GM23338 (cell line): Measurements from ENCODE around the gene GGT6. TPM values are rescaled to one million over a fixed set of nuclear protein-coding genes. Genes with fewer than 3 reads are reported as not detected.

Source experiments
- ATAC-seq: fragments of 200-7000 bp; cut with Tn5 transposase; 3 replicates; pipeline ENCODE4 v1.9.1; 2020
- DNase-seq: peaks from one replicate; pipeline ENCODE4 v3.0.0-alpha.2; 2015; ENCODE audit warnings: low spot score
- H2AFZ ChIP-seq: fragments of 200-600 bp; sonication (generic); 2 replicates; pipeline ENCODE4 v1.8.0; 2016; ENCODE audit warnings: antibody characterized with exemption, mild to moderate bottlenecking, moderate library complexity
- H3F3A ChIP-seq: fragments of 200-600 bp; sonication (generic); replicated peaks from 2 replicates; pipeline ENCODE4 v1.8.0; 2017; ENCODE audit warnings: antibody characterized with exemption, mixed run types, low read depth
- H3K27ac ChIP-seq: fragments of 200-600 bp; sonication (generic); 2 replicates; pipeline ENCODE4 v1.6.1; 2016; ENCODE audit warnings: low read depth
- H3K27me3 ChIP-seq: fragments of 200-600 bp; sonication (generic); 2 replicates; pipeline ENCODE4 v1.8.0; 2016; ENCODE audit warnings: mild to moderate bottlenecking, mixed run types, moderate library complexity; ENCODE audit not compliant: insufficient read depth
- H3K36me3 ChIP-seq: fragments of 200-600 bp; sonication (generic); 2 replicates; pipeline ENCODE4 v1.8.0; 2016; ENCODE audit warnings: mild to moderate bottlenecking; ENCODE audit not compliant: insufficient read depth
- H3K4me1 ChIP-seq: fragments of 200-600 bp; sonication (generic); 2 replicates; pipeline ENCODE4 v1.8.0; 2016; ENCODE audit warnings: mild to moderate bottlenecking, moderate library complexity; ENCODE audit not compliant: insufficient read depth
- H3K4me2 ChIP-seq: fragments of 200-600 bp; sonication (generic); 2 replicates; pipeline ENCODE4 v1.7.1; 2017; ENCODE audit warnings: mixed run types
- H3K4me3 ChIP-seq: fragments of 200-600 bp; sonication (generic); 2 replicates; pipeline ENCODE4 v1.6.1; 2016; ENCODE audit warnings: mixed run types
- H3K79me2 ChIP-seq: fragments of 200-600 bp; sonication (generic); replicated peaks from 2 replicates; pipeline ENCODE4 v1.8.0; 2017; ENCODE audit warnings: mild to moderate bottlenecking; ENCODE audit not compliant: insufficient read depth
- H3K9me2 ChIP-seq: fragments of 200-600 bp; sonication (generic); 2 replicates; pipeline ENCODE4 v1.8.0; 2017; ENCODE audit not compliant: insufficient read depth
- H4K20me1 ChIP-seq: fragments of 200-600 bp; sonication (generic); replicated peaks from 2 replicates; pipeline ENCODE4 v1.8.0; 2017; ENCODE audit warnings: mild to moderate bottlenecking; ENCODE audit not compliant: insufficient read depth
- H3K27ac Mint-ChIP-seq: 2 replicates; pipeline ENCODE4 v1.8.0; 2020; ENCODE audit warnings: inconsistent platforms, mild to moderate bottlenecking, moderate library complexity, mixed read lengths
- H3K27me3 Mint-ChIP-seq: 3 replicates; pipeline ENCODE4 v1.8.0; 2022; ENCODE audit warnings: low read depth, mild to moderate bottlenecking, moderate library complexity, mixed read lengths, inconsistent platforms; ENCODE audit not compliant: insufficient read depth, poor library complexity
- H3K36me3 Mint-ChIP-seq: 3 replicates; pipeline ENCODE4 v1.8.0; 2021; ENCODE audit warnings: low read depth, mild to moderate bottlenecking, inconsistent platforms, moderate library complexity, mixed read lengths
- H3K4me1 Mint-ChIP-seq: 3 replicates; pipeline ENCODE4 v1.8.0; 2020; ENCODE audit warnings: mild to moderate bottlenecking, inconsistent platforms, mixed read lengths
- H3K4me3 Mint-ChIP-seq: 3 replicates; pipeline ENCODE4 v1.8.0; 2021; ENCODE audit warnings: moderate library complexity, mild to moderate bottlenecking, inconsistent platforms, mixed read lengths
- H3K9me3 Mint-ChIP-seq: 3 replicates; pipeline ENCODE4 v1.8.0; 2020; ENCODE audit warnings: moderate library complexity, mild to moderate bottlenecking, inconsistent platforms, mixed read lengths
- CREB1 ChIP-seq: fragments of 250-450 bp; sonication (Bioruptor Pico); IDR thresholded peaks from 2 replicates; pipeline ENCODE4 v1.5.0; 2020; ENCODE audit warnings: low read depth, mild to moderate bottlenecking, moderate library complexity
- EZH2phosphoT487 ChIP-seq: fragments of 200-600 bp; sonication (generic); IDR thresholded peaks from one replicate; pipeline ENCODE4 v1.8.1; 2018; ENCODE audit warnings: antibody characterized with exemption; ENCODE audit not compliant: unreplicated experiment
- JUNB ChIP-seq: IDR thresholded peaks from one replicate; pipeline ENCODE4 v1.6.1; 2016; ENCODE audit warnings: antibody characterized with exemption; ENCODE audit not compliant: unreplicated experiment
- POLR2AphosphoS5 ChIP-seq: IDR thresholded peaks from 2 replicates; pipeline ENCODE4 v1.6.1; 2016; ENCODE audit warnings: antibody characterized with exemption, low read depth
- ZNF114 ChIP-seq: fragments of 250-450 bp; sonication (Bioruptor Pico); IDR thresholded peaks from 2 replicates; pipeline ENCODE4 v1.5.0; 2020; ENCODE audit warnings: mild to moderate bottlenecking, moderate library complexity
- polyA plus RNA-seq: library from polyadenylated mRNA; unstranded; fragments of >200 nt; fragmentation: Nextera tagmentation; extraction: Ambion mirVana; gene quantifications from 2 replicates; pipeline ENCODE4 v1.2.1, GENCODE V29; 2016
- total RNA-seq: library from RNA; depleted of rRNA; stranded (reverse); fragments of >200 nt; shearing (Covaris generic); gene quantifications from 2 replicates; pipeline ENCODE4 v1.2.3, GENCODE V29; 2014
- TF ChIP-seq, protein P1 (sequence below), 2 experiments: fragments of 200-600 bp in 1 of 2; sonication (generic) in 1 of 2; conservative IDR thresholded peaks; 2 replicates each; pipeline versions ENCODE4 v1.5.1 to v1.6.1; 2016 to 2017; ENCODE audit warnings: antibody characterized with exemption in 2 of 2, low read depth in 2 of 2, mild to moderate bottlenecking in 2 of 2, moderate library complexity in 1 of 2

The GGT6 gene
- total and polyA plus RNA-seq, 2 experiments from 2014 or later = 0.24 TPM; not detected in 1

DNA sequence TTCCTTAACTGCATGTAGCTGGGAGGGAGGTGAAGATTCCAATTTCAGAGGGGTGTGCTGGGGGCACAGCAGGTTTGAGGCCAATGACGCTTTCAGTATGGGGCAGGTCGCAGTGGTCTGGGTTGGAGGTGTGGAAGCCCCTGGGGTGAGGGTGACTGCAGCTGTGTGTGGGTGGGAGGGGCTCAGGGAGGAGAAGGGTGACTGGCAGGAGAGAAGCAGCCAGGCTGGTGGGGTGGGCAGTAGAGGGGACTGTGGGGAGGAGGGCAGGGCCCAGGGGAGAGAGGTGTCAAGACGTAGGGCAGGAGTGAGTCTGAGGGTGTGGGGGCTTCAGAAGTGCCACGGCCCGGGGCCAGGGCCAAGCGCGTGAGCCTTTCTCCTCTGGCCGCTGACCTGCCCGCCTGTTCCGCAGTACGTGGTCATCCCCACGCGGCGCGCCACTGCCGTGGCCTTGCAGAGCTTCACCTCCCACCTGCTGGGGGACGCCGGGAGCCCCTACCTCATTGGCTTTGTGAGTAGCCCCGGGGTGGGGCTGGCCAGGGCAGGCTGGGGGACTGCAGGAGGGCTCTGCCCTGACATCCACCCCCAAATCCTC is 24.6 kb downstream of the GGT6 start:
- Histone ChIP-seq H3K4me2 (peak overlapping the region; percentile 75), H3K4me3 (peak overlapping the region; percentile 50), H2AFZ (no peak overlapping the region), H3K27ac (no peak overlapping the region), H3K36me3 (no peaks in the 10 kb centered on the region; the same call in 1 of the 2 replicates), H4K20me1 (peaks cover 8% of the 10 kb centered on the region), H3K79me2 (no peaks in the 10 kb centered on the region), H3K27me3 (peaks cover 17% of the 10 kb centered on the region), H3K9me2 (no peaks in the 10 kb centered on the region), H3F3A (peaks cover 10% of the 10 kb centered on the region), H3K4me1 (peaks cover 7% of the 10 kb centered on the region; the same call in 1 of the 2 replicates)
- DNase-seq (peak; percentile 32), ATAC-seq (peak; percentile 18)
- Mint-ChIP-seq H3K9me3 (no peaks in the 10 kb centered on the region; the same call in 2 of the 3 replicates), H3K4me1 (peaks cover 21% of the 10 kb centered on the region), H3K27ac (no peak overlapping the region; the same call in 1 of the 2 replicates), H3K27me3 (peaks cover 59% of the 10 kb centered on the region), H3K36me3 (peaks cover 27% of the 10 kb centered on the region), H3K4me3 (peak overlapping the region; percentile 65)
- TF ChIP-seq ZNF114 (CRISPR knock-in tag) = no peak
- TF ChIP-seq, protein P1, sequence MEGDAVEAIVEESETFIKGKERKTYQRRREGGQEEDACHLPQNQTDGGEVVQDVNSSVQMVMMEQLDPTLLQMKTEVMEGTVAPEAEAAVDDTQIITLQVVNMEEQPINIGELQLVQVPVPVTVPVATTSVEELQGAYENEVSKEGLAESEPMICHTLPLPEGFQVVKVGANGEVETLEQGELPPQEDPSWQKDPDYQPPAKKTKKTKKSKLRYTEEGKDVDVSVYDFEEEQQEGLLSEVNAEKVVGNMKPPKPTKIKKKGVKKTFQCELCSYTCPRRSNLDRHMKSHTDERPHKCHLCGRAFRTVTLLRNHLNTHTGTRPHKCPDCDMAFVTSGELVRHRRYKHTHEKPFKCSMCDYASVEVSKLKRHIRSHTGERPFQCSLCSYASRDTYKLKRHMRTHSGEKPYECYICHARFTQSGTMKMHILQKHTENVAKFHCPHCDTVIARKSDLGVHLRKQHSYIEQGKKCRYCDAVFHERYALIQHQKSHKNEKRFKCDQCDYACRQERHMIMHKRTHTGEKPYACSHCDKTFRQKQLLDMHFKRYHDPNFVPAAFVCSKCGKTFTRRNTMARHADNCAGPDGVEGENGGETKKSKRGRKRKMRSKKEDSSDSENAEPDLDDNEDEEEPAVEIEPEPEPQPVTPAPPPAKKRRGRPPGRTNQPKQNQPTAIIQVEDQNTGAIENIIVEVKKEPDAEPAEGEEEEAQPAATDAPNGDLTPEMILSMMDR (conservative IDR thresholded peaks at IDR 0.05; ENCODE audit: low read depth in 2 of 2) = no peak
- TF ChIP-seq JUNB = no peak
- TF ChIP-seq EZH2phosphoT487 = no peak
- no peak for TF ChIP-seq CREB1 (CRISPR knock-in tag)

DNA sequence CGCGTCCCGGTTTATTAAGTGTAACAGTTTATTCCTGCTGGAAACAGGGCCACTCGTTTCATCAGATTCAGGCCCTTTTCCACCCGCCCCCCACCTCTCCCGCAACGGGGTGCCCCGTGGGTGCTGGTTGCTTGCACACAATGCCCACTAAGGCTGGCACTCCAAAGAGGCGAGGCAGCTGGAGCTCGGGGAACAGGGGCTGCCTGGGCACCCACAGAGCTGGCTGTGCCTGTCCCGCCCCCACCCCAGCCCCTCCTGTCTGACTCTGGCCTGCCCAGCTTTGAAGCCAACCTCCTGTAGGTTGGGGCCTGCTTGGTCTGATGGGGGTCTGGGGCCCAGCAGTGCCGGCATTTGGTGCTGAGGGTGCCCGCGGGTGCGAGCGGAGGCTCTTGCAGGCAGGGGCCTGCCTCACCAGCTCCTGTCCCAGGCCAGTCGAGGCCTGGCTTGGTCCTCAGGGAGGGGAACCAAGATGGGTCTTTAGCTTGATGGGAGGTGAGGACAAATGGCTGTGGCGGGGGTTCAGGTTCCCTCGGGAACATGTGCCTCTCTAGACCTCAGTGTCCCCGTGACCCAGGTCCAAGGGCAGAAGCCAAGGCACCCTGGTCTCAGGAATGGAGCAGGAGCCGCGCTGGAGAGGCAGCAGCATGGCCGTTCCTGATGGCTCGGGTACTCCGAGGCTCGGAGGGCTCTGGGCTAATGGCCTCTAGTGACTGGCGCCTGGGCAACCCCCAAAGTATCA is 25.3 kb downstream of the GGT6 start:
- Histone ChIP-seq H3F3A (peaks cover 10% of the 10 kb centered on the region), H3K27me3 (peaks cover 22% of the 10 kb centered on the region), H2AFZ (no peak overlapping the region), H3K27ac (no peak overlapping the region), H4K20me1 (peaks cover 8% of the 10 kb centered on the region), H3K4me1 (peaks cover 7% of the 10 kb centered on the region; the same call in 1 of the 2 replicates), H3K4me2 (peak overlapping the region; percentile 75), H3K4me3 (peak overlapping the region; percentile 50; the same call in 1 of the 2 replicates), H3K79me2 (no peaks in the 10 kb centered on the region), H3K36me3 (no peaks in the 10 kb centered on the region; the same call in 1 of the 2 replicates), H3K9me2 (no peaks in the 10 kb centered on the region)
- ATAC-seq = peak; percentile 11
- Mint-ChIP-seq H3K36me3 (peaks cover 22% of the 10 kb centered on the region), H3K27me3 (peaks cover 60% of the 10 kb centered on the region), H3K4me1 (peaks cover 21% of the 10 kb centered on the region), H3K4me3 (peak overlapping the region; percentile 65), H3K9me3 (no peaks in the 10 kb centered on the region; the same call in 2 of the 3 replicates), H3K27ac (no peak overlapping the region)
- DNase-seq = peak; percentile 43
- TF ChIP-seq POLR2AphosphoS5 = peak; percentile 19; the same call in 1 of the 2 replicates
- TF ChIP-seq, protein P1 (conservative IDR thresholded peaks at IDR 0.05; ENCODE audit: low read depth in 2 of 2) = no peak
